HepG2 (cell line): ENCODE results near the gene RAD51D. TPM values are rescaled to one million over a fixed set of nuclear protein-coding genes. Genes with fewer than 3 reads are reported as not detected.

ENCODE experiments used
- ARID2 ChIP-seq: sonication (generic); formaldehyde crosslinking; IDR thresholded peaks from 2 replicates; pipeline ENCODE4 v1.8.1; 2022; ENCODE audit warnings: mild to moderate bottlenecking, missing genetic modification reagents, borderline replicate concordance
- CBX1 ChIP-seq: IDR thresholded peaks from one replicate; pipeline ENCODE4 v1.6.1; 2016; ENCODE audit warnings: antibody characterized with exemption, low read depth
- GZF1 ChIP-seq: sonication (generic); formaldehyde crosslinking; IDR thresholded peaks from 2 replicates; pipeline ENCODE4 v1.5.1; 2020; ENCODE audit warnings: mild to moderate bottlenecking, missing genetic modification reagents
- HMGA1 ChIP-seq: sonication (generic); formaldehyde crosslinking; conservative IDR thresholded peaks from 2 replicates; pipeline ENCODE4 v1.4.0; 2020; ENCODE audit warnings: missing genetic modification reagents
- HNRNPL ChIP-seq: fragments of 200-400 bp; formaldehyde crosslinking; IDR thresholded peaks from 2 replicates; pipeline ENCODE4 v1.6.1; 2017; ENCODE audit warnings: mild to moderate bottlenecking, low read depth, low read length
- ISX ChIP-seq: sonication (generic); formaldehyde crosslinking; conservative IDR thresholded peaks from 2 replicates; pipeline ENCODE4 v1.5.0; 2020; ENCODE audit warnings: missing genetic modification reagents
- KLF6 ChIP-seq: IDR thresholded peaks from 2 replicates; pipeline ENCODE4 v1.8.0; 2016; ENCODE audit warnings: missing biosample characterization, missing genetic modification reagents
- MLXIP ChIP-seq: sonication (generic); formaldehyde crosslinking; IDR thresholded peaks from 2 replicates; pipeline ENCODE4 v1.9.0; 2021; ENCODE audit warnings: missing genetic modification reagents, borderline replicate concordance
- RELA ChIP-seq: sonication (generic); formaldehyde crosslinking; IDR thresholded peaks from 2 replicates; pipeline ENCODE4 v1.4.0; 2020; ENCODE audit warnings: missing genetic modification reagents
- SALL1 ChIP-seq: sonication (generic); formaldehyde crosslinking; IDR thresholded peaks from 2 replicates; pipeline ENCODE4 v1.8.0; 2022; ENCODE audit warnings: mild to moderate bottlenecking, missing genetic modification reagents
- STAT6 ChIP-seq: sonication (generic); formaldehyde crosslinking; IDR thresholded peaks from 2 replicates; pipeline ENCODE4 v1.4.0; 2020; ENCODE audit warnings: missing genetic modification reagents, mild to moderate bottlenecking, borderline replicate concordance
- TBX3 ChIP-seq: fragments of 450-650 bp; IDR thresholded peaks from 2 replicates; pipeline ENCODE4 v1.6.1; 2017; ENCODE audit warnings: antibody characterized with exemption, mild to moderate bottlenecking, inconsistent platforms, borderline replicate concordance
- TRAFD1 ChIP-seq: sonication (generic); formaldehyde crosslinking; IDR thresholded peaks from 2 replicates; pipeline ENCODE4 v1.5.1; 2020; ENCODE audit warnings: missing genetic modification reagents, mild to moderate bottlenecking, borderline replicate concordance
- U2AF1 ChIP-seq: fragments of 200-400 bp; formaldehyde crosslinking; optimal IDR thresholded peaks from 2 replicates; pipeline ENCODE3; 2017; ENCODE audit warnings: mild to moderate bottlenecking, low read depth, low read length
- ZFX ChIP-seq: sonication (generic); formaldehyde crosslinking; IDR thresholded peaks from 2 replicates; pipeline ENCODE4 v1.4.0; 2020; ENCODE audit warnings: mild to moderate bottlenecking, low read depth, missing genetic modification reagents, moderate library complexity
- ZFYVE20 ChIP-seq: sonication (generic); formaldehyde crosslinking; IDR thresholded peaks from 2 replicates; pipeline ENCODE4 v1.8.0; 2023; ENCODE audit warnings: low read depth, mild to moderate bottlenecking, moderate library complexity, missing genetic modification reagents, borderline replicate concordance
- ZNF230 ChIP-seq: sonication (generic); formaldehyde crosslinking; IDR thresholded peaks from 2 replicates; pipeline ENCODE4 v1.4.0; 2020; ENCODE audit warnings: mild to moderate bottlenecking, missing genetic modification reagents
- ZNF256 ChIP-seq: sonication (generic); formaldehyde crosslinking; conservative IDR thresholded peaks from 2 replicates; pipeline ENCODE4 v1.4.0; 2020; ENCODE audit warnings: missing genetic modification reagents
- ZNF496 ChIP-seq: sonication (generic); formaldehyde crosslinking; IDR thresholded peaks from 2 replicates; pipeline ENCODE4 v1.8.1; 2023; ENCODE audit warnings: mild to moderate bottlenecking, moderate library complexity, missing genetic modification reagents; ENCODE audit not compliant: insufficient replicate concordance
- ZNF674 ChIP-seq: sonication (generic); formaldehyde crosslinking; IDR thresholded peaks from 2 replicates; pipeline ENCODE4 v1.5.0; 2020; ENCODE audit warnings: low read depth, mild to moderate bottlenecking, missing genetic modification reagents
- ZNF747 ChIP-seq: sonication (generic); formaldehyde crosslinking; IDR thresholded peaks from 2 replicates; pipeline ENCODE4 v1.8.1; 2023; ENCODE audit warnings: missing genetic modification reagents, mild to moderate bottlenecking, borderline replicate concordance
- polyA plus RNA-seq, 8 experiments: library from polyadenylated mRNA; depleted of rRNA in 3 of 8; stranded (reverse) in 7 of 8; unstranded in 1 of 8; fragments of >200 nt; fragmentation: Illumina TruSeq in 4 of 8; extraction: Trizol in 4 of 8; gene quantifications; 2 replicates each; pipeline versions ENCODE4 v1.2.1 to v1.2.3, GENCODE V29; 2011 to 2016; ENCODE audit warnings: low read depth in 4 of 8, missing spikeins in 1 of 8, mixed read lengths in 1 of 8; ENCODE audit not compliant: insufficient read depth in 1 of 8
- total RNA-seq, 5 experiments: library from RNA; depleted of rRNA; stranded (reverse); fragments of >200 nt; fragmentation: Illumina TruSeq; extraction: Trizol; gene quantifications; 2 replicates each; pipeline ENCODE4 v1.2.3, GENCODE V29; 2016; ENCODE audit warnings: low read depth in 1 of 5

RAD51D gene
- total and polyA plus RNA-seq, 2 of the 13 experiments (the other 11 are each of a cell fraction or from before 2014, with no cell fraction given) = 6.7 to 13.1 TPM

GRCh38 chr17:35063514-35064223 lies 56.0 kb downstream of the RAD51D start, which contains the start of gene RFFL (continued):
- TF ChIP-seq STAT6 (CRISPR knock-in tag) (peak; percentile 92; the same call in 1 of the 2 replicates), HNRNPL (no peak), ZNF256 (no peak), ZNF674 (0 out of 2 replicates have a peak, but pooled peaks have one; percentile 50), HMGA1 (CRISPR knock-in tag) (no peak), ISX (CRISPR knock-in tag) (0 out of 2 replicates have a peak, but pooled peaks have one; percentile 41), TRAFD1 (no peak), ZNF496 (CRISPR knock-in tag) (no peak), KLF6 (CRISPR knock-in tag) (peak; percentile 38; the same call in 1 of the 2 replicates), MLXIP (CRISPR knock-in tag) (no peak), ARID2 (CRISPR knock-in tag) (no peak), U2AF1 (no peak), ZFYVE20 (CRISPR knock-in tag) (no peak), SALL1 (CRISPR knock-in tag) (peak; percentile 96), CBX1 (no peak), RELA (CRISPR knock-in tag) (no peak), ZFX (CRISPR knock-in tag) (peak; percentile 58), ZNF230 (CRISPR knock-in tag) (no peak), GZF1 (CRISPR knock-in tag) (no peak), TBX3 (no peak), ZNF747 (CRISPR knock-in tag) (peak; percentile 80; the same call in 1 of the 2 replicates)
